GM21786 (cell line): ENCODE results near the gene TCTN1.

ENCODE experiments used
- ATAC-seq: cut with Tn5 transposase; IDR thresholded peaks from one replicate; pipeline ENCODE4 v1.9.1; 2021; ENCODE audit not compliant: unreplicated experiment

Gene TCTN1

DNA sequence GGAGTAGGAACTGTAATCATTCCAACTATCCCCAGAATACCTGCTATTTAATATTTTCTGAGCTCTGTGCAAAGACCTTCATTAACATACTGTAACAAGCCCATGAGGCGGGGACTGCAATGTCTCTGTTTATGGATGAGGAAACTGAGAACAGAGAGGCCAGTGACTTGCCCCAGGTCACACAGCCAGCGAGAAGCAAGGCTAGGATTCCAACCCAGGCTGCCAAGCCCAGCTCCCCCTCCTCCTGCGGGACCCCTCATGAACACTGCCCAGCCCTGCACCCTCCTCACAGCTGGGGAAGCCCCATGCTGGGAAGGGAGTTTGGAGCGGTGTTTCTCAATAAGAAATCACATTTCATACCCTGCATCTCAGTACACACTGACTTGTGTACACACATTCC is 64.1 kb downstream of the TCTN1 start:
- ATAC-seq, result no peak

DNA sequence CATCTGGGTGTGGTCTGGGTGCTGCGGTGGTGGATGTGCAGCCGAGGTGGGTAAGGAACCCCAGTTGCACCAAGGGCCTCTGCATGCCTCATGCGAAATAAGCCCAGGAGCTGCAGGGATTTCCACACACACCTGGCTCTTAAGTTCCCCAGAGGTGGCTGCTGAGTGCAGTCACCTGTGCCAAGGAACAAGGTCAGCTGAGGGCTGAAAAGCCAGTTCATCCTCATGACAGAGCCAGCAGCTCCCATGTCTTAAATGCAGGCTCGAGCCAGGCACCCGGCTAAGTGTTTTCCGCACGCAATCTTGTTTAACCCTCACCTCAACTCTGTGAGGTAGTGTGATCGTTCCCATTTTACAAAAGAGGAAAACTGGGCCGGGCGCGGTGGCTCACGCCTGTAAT is 65.3 kb downstream of the TCTN1 start:
- ATAC-seq, result no peak

GRCh38 chr12:110680032-110680431 is 66.1 kb downstream of the TCTN1 start:
- no peak for ATAC-seq

DNA sequence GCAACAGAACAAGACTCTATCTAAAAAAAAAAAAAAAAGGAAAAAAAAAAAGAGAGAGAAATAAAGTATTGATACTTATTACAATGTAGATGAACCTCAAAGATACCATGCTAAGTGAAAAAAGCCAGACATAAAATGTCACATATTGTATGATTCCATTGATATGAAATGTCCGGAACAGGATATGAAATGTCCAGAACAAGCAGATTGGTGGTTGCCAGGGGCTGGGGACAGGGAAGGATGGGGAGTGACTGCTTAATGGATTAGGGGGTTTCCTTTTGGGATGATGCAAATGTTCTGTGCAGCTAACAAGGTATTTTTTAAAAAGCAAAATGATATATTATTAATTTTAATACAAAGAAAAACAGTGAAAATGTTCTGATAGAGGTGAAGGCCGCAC is 70.0 kb downstream of the TCTN1 start:
- no peak for ATAC-seq

DNA sequence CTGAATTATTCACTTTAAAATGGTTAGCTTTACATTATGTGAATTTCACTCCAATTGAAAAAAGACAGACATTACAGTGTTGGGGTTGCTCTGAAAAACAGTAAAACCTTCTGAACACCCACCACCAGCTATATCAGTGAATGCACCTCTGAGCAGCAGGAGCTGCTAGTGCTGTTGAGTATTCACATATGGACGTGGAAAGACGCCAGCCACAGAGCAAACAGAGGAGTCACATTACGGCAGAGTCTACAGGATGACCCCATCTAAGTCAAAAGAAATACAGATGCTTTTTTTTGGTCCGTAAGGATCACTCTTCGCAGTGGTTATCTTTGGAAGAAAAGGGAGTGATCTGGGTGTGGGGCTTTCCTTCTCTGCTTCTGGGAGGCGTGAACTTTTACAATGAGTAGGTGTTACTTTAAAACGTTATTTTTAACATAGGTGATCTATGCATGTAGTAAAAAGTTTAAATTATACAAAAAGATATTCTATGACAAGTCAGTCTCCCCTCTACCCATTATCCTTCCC is 70.4 kb downstream of the TCTN1 start:
- no peak for ATAC-seq

GRCh38 chr12:110686294-110686903 is 72.5 kb downstream of the TCTN1 start:
- no peak for ATAC-seq

DNA sequence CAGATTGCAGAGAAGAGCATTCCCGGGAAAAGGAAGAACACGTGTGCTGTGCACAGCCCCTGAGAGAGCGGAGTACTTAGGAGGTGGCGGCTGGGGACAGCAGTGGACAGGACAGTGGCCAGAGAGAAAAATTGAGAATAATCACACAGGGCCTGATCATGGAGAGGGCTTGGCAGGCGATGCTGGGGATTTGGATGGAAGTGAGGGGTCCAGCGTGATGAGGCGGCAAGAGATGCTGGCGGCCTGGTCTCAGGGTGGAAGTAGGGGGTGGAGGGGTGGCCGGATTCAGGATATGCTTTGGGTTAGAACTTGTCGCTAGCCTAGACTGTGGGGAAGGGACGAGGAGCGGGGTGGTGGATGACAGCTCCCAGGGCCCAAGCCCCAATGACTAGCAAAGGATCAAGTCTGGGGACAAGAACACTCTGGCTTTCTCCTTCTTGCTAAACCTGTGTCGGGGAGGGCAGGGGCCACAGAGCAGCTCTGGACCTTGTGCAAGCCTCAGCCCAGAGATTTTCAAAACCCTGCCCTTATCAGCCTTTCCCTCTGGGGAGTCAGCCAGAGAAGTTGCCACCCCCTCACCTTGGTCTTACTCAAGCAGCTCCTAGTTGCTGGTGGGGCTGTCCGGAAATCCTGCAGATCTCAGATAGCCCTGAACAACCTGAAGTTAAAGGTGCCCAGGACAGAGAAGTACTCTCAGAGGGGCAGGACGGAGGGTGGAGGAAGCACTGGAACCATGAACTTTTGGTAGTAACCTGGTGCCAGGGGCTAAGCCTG is 73.7 kb downstream of the TCTN1 start:
- ATAC-seq, result no peak

GRCh38 chr12:110688446-110689280 is 74.7 kb downstream of the TCTN1 start, which contains the start of gene HVCN1:
Gene HVCN1, minus strand, starts transcription at chr12:110689115. Its CDS starts 5,870 bp downstream, at chr12:110683245.
- peak; percentile 18 for ATAC-seq

GRCh38 chr12:110689281-110690126 is 75.6 kb downstream of the TCTN1 start:
- ATAC-seq, result peak; percentile 57

DNA sequence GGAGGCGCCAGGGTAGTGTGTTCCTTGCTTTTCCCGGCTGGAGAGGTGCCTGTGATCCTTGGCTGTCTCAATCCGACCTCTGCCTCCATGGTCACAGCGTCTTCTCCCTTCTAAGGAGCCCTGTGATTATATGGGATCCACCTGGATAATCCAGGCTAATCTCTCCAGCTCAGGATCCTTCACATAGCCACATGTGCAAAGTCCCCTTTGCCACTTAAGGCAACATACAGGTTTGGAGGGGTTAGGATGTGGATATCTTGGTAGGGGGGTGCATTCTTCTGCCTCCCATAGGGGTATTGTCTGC is 76.2 kb downstream of the TCTN1 start:
- no peak for ATAC-seq

DNA sequence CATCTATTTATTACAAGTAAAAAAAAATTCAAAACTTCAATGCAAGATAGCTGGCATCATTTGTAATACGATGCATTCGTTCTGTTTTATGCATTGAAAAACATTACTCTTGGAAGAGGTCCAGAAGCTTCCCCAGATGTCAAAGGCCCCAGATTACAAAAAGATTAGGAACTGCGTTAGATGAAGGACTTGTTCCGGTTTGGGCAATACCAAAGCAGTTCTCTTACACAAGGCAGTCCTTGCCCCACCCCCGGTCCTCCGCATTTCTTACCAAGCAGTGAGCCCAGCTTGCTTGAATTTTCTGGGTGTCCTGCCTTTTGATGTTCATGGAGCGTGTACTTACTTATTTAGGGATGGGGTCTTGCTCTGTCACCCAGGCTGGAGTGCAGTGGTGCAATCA is 79.8 kb downstream of the TCTN1 start:
- ATAC-seq, result no peak

DNA sequence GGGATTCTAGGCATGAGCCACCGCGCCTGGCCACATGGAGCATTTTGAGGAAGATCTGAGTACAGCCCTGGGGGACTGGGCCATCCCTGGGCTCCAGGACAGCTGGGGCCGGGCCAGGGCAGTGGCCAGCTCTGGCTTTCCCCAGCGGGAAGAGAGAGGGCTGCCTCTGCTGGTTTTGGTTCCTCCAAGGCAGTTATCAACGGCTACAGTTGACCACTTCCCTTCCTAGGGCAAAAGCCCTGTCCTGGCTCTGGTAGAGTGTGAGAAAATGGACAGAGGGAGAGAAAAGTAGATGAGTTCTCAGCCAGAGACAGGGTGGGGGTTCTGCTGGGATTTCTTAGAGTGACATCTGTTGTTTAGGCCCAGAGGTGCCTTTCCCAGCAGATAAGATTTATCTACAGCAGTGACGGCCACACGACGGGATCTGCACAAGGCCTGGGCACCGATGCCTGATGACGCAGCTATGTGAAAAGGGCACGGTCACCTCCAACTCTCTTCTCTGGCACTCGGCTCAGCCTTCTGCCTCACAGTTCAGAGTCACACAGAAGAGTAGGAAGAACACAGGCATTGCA is 80.5 kb downstream of the TCTN1 start:
- no peak for ATAC-seq

DNA sequence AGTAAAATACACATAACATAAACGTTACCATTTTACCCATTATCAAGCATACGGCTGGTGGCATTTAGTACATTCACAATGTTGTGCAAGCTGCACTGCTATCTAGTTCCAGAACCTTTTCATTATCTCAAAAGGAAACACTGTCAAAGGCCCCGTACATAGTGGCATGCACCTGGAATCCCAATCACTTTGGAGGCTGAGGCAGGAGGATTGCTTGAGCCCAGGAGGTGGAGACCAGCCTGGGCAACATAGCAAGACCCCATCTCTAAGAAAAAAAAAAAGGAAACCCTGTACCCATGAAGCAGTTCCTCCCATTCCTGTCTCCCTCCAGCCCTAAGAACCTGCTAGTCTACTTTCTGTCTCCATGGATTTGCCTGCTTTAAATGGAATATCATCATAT is 82.4 kb downstream of the TCTN1 start:
- ATAC-seq, result no peak

DNA sequence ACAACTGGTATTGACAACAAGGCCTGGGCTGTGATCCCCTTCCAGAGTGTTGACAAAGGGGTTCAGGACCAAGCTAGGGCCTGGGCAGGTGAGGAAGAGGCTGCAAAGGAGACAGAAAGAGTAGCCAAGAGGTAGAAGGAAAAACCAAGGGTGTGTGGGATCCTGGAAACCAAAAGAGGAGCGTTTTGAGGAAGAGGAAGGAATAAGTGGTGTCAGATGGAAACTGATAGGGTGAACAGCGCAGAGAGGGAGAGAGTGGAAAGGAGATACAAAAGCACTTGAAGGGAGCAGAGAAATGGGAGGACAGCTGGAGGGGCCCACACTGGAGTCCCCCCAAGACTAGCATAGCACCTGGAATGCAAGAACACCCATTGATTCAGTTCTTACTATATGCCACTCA is 83.3 kb downstream of the TCTN1 start:
- ATAC-seq, result no peak

DNA sequence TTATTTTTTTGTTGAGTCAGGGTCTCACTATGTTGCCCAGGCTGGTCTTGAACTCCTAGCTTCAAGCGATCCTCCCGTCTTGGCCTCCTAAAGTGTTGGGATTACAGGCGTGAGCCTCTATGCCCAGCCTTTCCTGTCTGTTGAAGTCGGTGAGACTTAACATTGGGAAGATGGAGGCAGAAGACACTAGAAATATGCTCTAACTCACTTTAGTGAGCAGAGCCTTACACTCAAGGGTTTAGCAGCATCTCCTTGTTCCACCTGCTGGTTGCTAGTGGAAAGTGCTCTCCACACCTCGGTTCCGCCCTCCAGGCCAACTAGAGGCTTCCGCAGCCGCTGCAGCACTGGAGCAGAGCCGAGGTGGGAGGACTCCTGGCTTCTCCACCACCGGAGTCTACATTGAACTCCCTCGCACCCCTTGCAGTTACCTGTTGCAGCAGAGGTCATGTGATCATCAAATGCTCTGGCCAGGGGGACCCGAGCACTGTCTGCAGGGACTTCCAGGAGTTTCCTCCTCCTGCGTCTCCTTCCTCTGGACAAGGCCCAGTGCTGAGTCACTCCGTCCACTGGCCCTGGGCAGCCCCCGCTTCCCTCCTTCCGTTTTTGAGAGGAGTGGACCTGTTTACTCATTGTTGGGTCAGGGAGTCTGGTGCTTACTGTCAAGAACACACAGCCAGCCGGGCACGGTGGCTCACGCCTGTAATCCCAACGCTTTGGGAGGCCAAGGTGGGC is 84.4 kb downstream of the TCTN1 start:
- ATAC-seq, result peak; percentile 79
